ENCODE data around the gene SEPTIN10.

DNA sequence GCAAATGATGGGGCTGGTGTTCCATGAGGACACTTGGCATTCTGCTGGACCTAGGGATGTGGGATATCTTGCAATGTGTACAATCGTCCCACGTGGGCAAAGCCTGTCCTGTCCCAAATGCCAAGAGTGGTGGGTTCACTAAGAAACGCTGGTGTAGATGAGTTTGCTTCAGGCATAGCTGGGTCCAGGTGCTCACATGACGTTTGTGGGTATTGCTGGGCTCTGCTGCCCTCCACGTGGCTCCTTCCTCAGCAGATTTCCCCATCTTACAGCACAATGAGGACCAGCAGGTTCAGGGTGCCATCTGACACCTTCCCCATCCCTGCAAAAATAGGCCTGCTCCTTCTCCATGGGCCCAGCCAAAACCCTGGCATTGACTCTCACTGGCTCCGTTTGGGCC, 105.9 kb downstream of the SEPTIN10 start:
- TF ChIP-seq, protein P1, sequence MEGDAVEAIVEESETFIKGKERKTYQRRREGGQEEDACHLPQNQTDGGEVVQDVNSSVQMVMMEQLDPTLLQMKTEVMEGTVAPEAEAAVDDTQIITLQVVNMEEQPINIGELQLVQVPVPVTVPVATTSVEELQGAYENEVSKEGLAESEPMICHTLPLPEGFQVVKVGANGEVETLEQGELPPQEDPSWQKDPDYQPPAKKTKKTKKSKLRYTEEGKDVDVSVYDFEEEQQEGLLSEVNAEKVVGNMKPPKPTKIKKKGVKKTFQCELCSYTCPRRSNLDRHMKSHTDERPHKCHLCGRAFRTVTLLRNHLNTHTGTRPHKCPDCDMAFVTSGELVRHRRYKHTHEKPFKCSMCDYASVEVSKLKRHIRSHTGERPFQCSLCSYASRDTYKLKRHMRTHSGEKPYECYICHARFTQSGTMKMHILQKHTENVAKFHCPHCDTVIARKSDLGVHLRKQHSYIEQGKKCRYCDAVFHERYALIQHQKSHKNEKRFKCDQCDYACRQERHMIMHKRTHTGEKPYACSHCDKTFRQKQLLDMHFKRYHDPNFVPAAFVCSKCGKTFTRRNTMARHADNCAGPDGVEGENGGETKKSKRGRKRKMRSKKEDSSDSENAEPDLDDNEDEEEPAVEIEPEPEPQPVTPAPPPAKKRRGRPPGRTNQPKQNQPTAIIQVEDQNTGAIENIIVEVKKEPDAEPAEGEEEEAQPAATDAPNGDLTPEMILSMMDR (IDR thresholded peaks at IDR 0.05), result no peak
- no peak for TF ChIP-seq POLR2A (IDR thresholded peaks at IDR 0.05)

Data from body of pancreas (tissue), 4 donors.